Adrenal gland (tissue), 19 donors: Measurements from ENCODE around the gene ANKRD36. TPM values are rescaled to one million over a fixed set of nuclear protein-coding genes. Genes with fewer than 3 reads are reported as not detected.
"Not testable (repeated sequence)": the region's sequence is repeated elsewhere in the genome, so short reads cannot be mapped to it uniquely, and the experiment has no call there.

Source experiments
- DNase-seq, 7 donors: peaks; one replicate each; pipeline ENCODE4 v3.0.0-alpha.2; 2019 to 2020
- H3K27ac ChIP-seq, 5 donors: fragments of 200-600 bp; sonication (generic) in 4 of 5; 1 replicate in 3 of 5; 2 replicates in 2 of 5; pipeline versions ENCODE4 v1.5.1 to v1.8.0; 2016 to 2020; ENCODE audit warnings: mild to moderate bottlenecking in 1 of 5
- H3K27me3 ChIP-seq: fragments of 200-600 bp; 2 replicates; pipeline ENCODE4 v1.8.0; 2021
- H3K36me3 ChIP-seq, 2 donors: fragments of 200-600 bp; replicated peaks in 1 of 2; 1 replicate in 1 of 2; 2 replicates in 1 of 2; pipeline versions ENCODE4 v1.5.1 to v1.8.0; 2018 to 2022
- H3K4me1 ChIP-seq, 2 donors: fragments of 200-600 bp; replicated peaks in 1 of 2; 1 replicate in 1 of 2; 2 replicates in 1 of 2; pipeline versions ENCODE4 v1.5.1 to v1.8.0; 2018 to 2021
- H3K4me3 ChIP-seq, 4 donors: fragments of 200-600 bp; sonication (generic) in 3 of 4; one replicate each; pipeline ENCODE4 v1.5.1; 2016 to 2018
- H3K9me3 ChIP-seq, 3 donors: fragments of 200-600 bp; sonication (generic) in 1 of 3; replicated peaks in 1 of 3; 1 replicate in 2 of 3; 2 replicates in 1 of 3; pipeline versions ENCODE4 v1.5.1 to v1.8.0; 2016 to 2021
- POLR2A ChIP-seq, 2 donors: fragments of 450-650 bp; IDR thresholded peaks; one replicate each; pipeline ENCODE4 v1.6.1; 2017; ENCODE audit warnings: antibody characterized with exemption in 2 of 2, mild to moderate bottlenecking in 2 of 2, moderate library complexity in 1 of 2
- WGBS, 4 donors: extraction: QIAGEN DNeasy Blood & Tissue Kit in 2 of 4; methylation state at CpG; one replicate each; pipeline versions ENCODE4 v1.1.5 to v1.1.7; 2013 to 2017; 5-methylcytosine and 5-hydroxymethylcytosine counted together
- intact Hi-C, 2 donors: fragments of 100-400 bp; cut with DNase I; formaldehyde crosslinking; loops; one replicate each; pipeline versions ENCODE4 v1.14.1 to v1.15.0; 2022 to 2023
- long read RNA-seq, 10 donors: library from polyadenylated mRNA in 3 of 10; unstranded in 2 of 10; stranded (forward) in 1 of 10; transcript quantifications; one replicate each; pipeline ENCODE4 v2.0.0 and lab custom pipeline, GENCODE V29; 2021 to 2026
- polyA plus RNA-seq, 3 donors: library from polyadenylated mRNA; stranded (reverse); fragments of 200-250 nt in 2 of 3; fragments of 350-450 nt in 1 of 3; fragmentation: Illumina TruSeq in 1 of 3; extraction: RNeasy Lipid Tissue Mini Kit (QIAGEN cat#74804) in 1 of 3; gene quantifications; one replicate each; pipeline ENCODE4 v1.2.3, GENCODE V29; 2013 to 2014
- total RNA-seq, 9 donors: library from RNA; depleted of rRNA in 4 of 9; stranded (reverse); fragments of >200 nt in 4 of 9; fragments of 120-200 nt in 1 of 9; fragmentation: NEBNext Ultra II Directional in 1 of 9; extraction: Animal tissue kit (Norgen Biotek cat#: 25700) in 1 of 9; gene quantifications; one replicate each; pipeline versions ENCODE4 v1.1.0 to v1.2.4, GENCODE V29; 2013 to 2023
- TF ChIP-seq, protein P1 (sequence below), 6 experiments: fragments of 450-650 bp in 4 of 6; fragments of 200-600 bp in 2 of 6; sonication (generic) in 1 of 6; IDR thresholded peaks; 1 replicate in 5 of 6; 2 replicates in 1 of 6; pipeline versions ENCODE4 v1.5.1 to v1.8.0; 2016 to 2021; ENCODE audit warnings: antibody characterized with exemption in 6 of 6, mild to moderate bottlenecking in 2 of 6, moderate library complexity in 1 of 6
- donor health status: healthy with polysubstance abuse.
- donor health status: Bipolar disorder and iron deficiency.
- donor health status: DM: yes; HTN: yes; CAD: no.
- donor health status: DM: no; HTN: no; CAD: no.
- donor health status: DM: no; HTN: no; CAD: no.
- donor health status: DM: yes; HTN: yes; CAD: no.

Gene ANKRD36
- total RNA-seq (10 to 100 TPM in 5 of 9 donors, 1 to 10 TPM in 4; 3.8 to 35.5 (median 11.5) TPM), polyA plus RNA-seq (10 to 100 TPM in 1 of 3 donors, 1 to 10 TPM in 2; 3.0 to 14.6 (median 4.4) TPM)
- long read RNA-seq, donor 1, partial matches to known transcripts: 0 of 1 reads
- long read RNA-seq, donor 1, other reads (novel, unspliced or antisense): 0 of 1 reads
- long read RNA-seq, donor 2: 0 reads
- long read RNA-seq, donor 3: 0 reads
- long read RNA-seq, donor 4, partial matches to known transcripts: 0 of 2 reads
- long read RNA-seq, donor 4, other reads (novel, unspliced or antisense): 2 of 2 reads
- long read RNA-seq, donor 5, partial matches to known transcripts: 0 of 1 reads
- long read RNA-seq, donor 5, other reads (novel, unspliced or antisense): 1 of 1 reads
- long read RNA-seq, donor 6, partial matches to known transcripts: 2 of 10 reads
- long read RNA-seq, donor 6, other reads (novel, unspliced or antisense): 6 of 10 reads
- long read RNA-seq, donor 7: 0 reads
- long read RNA-seq, donor 8: 0 reads
- long read RNA-seq, donor 9: 0 reads
- long read RNA-seq, donor 10: 0 reads

DNA sequence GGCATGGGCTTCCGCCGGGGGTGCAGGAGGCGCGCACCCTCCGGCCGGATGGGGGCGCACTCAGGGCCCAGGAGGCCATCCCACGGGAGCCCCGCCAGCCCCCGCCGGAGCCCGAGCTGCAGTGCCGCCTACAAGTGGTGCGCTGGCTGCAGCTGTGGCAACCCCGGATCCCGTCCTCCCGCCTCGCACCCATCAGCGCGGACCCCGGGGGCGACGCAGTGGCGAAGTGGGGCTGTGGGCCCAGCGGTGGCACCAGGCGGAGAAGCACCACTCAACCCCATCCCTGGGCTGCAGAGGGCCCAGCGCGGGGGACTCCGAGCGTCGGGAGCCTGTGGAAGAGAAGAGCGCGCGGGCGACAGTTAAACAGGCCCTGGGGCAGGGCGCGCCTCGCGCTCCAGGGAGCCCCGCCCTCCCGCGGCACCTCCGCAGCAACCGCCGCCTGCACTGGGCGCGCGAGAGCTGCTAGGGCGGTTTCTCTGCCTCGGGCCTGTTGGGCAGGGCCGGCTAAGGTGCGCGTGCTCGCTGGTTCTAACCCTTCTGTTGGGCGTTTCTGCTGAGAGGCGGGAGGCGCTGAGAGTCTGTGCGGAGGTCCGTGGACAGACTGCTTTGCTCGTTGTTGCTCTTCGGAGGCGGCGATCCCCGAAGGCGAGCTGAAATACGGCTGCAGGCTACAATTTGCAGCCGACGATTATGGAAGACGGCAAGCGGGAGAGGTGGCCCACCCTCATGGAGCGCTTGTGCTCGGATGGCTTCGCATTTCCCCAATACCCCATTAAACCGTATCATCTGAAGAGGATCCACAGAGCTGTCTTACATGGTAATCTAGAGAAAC, at the start of gene ANKRD36:
Gene ANKRD36 (plus strand): TSS at position 104 of the 832 bp plus-strand sequence. CDS start 587 bp downstream, at position 691.
- 0 to 1% (median 0%) methylated on average over 8 to 59 of the region's 74 CpGs for WGBS, 4 donors
- peak; percentile 82 to 90 (median 84) for DNase-seq
- intact Hi-C loops: loop anchor here in 1 of 2 donors (10.0 kb wide), 2 partner anchors 98 to 248 kb away; no protein-coding TSS in a partner anchor
- Histone ChIP-seq H3K27ac (peak within 1 kb of the TSS; percentile 15 to 96 (median 87)), H3K4me3 (peak within 1 kb of the TSS; percentile 62 to 85 (median 73))
- not testable (repeated sequence) for H3K9me3 ChIP-seq, H3K36me3 ChIP-seq, H3K27me3 ChIP-seq, H3K4me1 ChIP-seq
- peak; percentile 46 to 73 for TF ChIP-seq POLR2A (IDR thresholded peaks at IDR 0.05)
- TF ChIP-seq, protein P1, sequence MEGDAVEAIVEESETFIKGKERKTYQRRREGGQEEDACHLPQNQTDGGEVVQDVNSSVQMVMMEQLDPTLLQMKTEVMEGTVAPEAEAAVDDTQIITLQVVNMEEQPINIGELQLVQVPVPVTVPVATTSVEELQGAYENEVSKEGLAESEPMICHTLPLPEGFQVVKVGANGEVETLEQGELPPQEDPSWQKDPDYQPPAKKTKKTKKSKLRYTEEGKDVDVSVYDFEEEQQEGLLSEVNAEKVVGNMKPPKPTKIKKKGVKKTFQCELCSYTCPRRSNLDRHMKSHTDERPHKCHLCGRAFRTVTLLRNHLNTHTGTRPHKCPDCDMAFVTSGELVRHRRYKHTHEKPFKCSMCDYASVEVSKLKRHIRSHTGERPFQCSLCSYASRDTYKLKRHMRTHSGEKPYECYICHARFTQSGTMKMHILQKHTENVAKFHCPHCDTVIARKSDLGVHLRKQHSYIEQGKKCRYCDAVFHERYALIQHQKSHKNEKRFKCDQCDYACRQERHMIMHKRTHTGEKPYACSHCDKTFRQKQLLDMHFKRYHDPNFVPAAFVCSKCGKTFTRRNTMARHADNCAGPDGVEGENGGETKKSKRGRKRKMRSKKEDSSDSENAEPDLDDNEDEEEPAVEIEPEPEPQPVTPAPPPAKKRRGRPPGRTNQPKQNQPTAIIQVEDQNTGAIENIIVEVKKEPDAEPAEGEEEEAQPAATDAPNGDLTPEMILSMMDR (IDR thresholded peaks at IDR 0.05): peak; percentile 10 to 61 (median 30)

DNA sequence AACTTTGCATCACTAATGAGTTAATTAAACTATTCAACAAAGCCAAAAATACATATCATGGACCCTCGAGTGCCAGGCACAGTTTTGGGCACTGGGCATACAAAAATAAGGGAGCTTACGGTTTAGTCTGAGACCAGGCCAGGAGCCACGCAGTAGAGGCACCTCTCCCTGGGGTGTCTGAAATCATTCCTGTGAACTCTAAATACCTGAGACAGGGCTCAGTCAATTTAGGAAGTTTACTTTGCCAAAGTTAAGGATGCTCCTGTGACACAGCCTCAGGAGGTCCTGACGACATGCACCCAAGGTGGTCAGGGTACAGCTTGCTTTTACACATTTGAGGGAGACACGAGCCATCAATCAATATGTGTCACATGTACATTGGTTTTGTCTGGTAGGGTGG, 46.9 kb upstream of the ANKRD36 start:
- DNase-seq, intact Hi-C loops, H3K4me3 ChIP-seq, H3K27me3 ChIP-seq, H3K9me3 ChIP-seq, H3K4me1 ChIP-seq, H3K36me3 ChIP-seq, H3K27ac ChIP-seq: not testable (repeated sequence)
- WGBS, 4 donors: 75 to 85% (median 80%) methylated on average over 3 to 5 of the region's 5 CpGs

DNA sequence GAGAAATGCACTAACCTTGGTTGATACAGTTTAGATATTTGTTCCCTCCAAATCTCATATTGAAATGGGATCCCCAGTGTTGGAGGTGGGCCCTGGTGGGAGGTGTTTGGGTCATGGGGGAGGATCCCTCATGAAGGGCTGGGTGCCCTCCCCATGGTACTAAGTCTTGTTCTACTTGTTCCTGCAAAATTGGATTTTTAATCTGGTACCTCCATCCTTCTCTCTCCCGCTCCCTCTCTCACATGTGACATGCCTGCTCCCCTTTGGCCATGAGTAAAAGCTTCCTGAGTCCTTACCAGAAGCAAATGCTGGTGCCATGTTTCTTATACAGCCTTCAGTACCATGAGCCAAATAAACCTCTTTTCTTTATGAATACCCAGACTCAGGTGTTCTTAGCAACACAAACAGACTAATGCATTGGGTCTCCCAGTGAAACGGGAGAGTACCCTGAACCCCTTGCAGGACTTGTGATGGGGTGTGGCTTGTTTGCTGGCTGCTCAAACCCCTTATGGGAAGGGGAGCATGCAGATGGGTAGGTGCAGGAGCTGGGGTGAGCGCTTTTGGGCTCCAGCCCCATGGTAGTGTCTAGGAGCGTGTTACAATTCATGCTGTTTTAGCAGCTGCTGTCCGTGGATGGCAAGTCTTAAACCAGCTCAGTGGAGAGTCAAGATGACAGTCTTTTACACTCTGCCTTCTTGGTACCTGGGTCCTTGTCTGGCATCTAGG, 45.5 kb upstream of the ANKRD36 start:
- intact Hi-C loops: no loop called here
- H3K27ac ChIP-seq: no peak overlapping the region
- no peaks in the 10 kb centered on the region for H3K36me3 ChIP-seq
- H3K27me3 ChIP-seq: no peaks in the 10 kb centered on the region
- no peaks in the 10 kb centered on the region for H3K4me1 ChIP-seq
- DNase-seq: no peak
- no peaks in the 10 kb centered on the region for H3K9me3 ChIP-seq
- WGBS, 4 donors: 78 to 95% (median 88%) methylated on average over 5 of the region's 5 CpGs
- H3K4me3 ChIP-seq: no peak overlapping the region
- TF ChIP-seq POLR2A (IDR thresholded peaks at IDR 0.05): no peak
- TF ChIP-seq, protein P1 (IDR thresholded peaks at IDR 0.05): no peak

DNA sequence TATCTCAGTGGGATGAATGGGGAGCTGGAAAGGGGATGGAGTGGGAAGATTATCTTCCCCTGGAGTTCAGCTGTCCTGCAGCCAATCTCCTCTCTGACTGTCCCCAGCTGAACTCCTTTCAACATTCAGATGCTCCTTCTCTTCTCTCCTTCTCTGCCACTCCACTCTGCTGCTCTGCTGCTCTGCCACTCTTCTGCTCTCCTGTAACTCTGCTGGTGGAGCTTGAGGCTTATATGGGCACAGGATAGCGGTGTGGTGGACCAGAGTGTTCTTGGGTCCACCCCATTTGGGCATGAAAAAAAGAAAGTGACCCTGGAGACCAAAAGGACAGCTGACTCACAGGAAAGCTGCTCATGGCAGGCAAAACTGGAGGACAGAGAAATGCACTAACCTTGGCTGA, 44.9 kb upstream of the ANKRD36 start:
- no peak for DNase-seq
- no peak for TF ChIP-seq POLR2A (IDR thresholded peaks at IDR 0.05)
- H3K27me3 ChIP-seq: no peaks in the 10 kb centered on the region
- WGBS, 4 donors: 46 to 68% (median 59%) methylated on average over 1 of the region's 1 CpG
- H3K36me3 ChIP-seq: no peaks in the 10 kb centered on the region
- no peaks in the 10 kb centered on the region for H3K4me1 ChIP-seq
- no peaks in the 10 kb centered on the region for H3K9me3 ChIP-seq
- H3K4me3 ChIP-seq: no peak overlapping the region
- intact Hi-C loops: no loop called here
- H3K27ac ChIP-seq: no peak overlapping the region

DNA sequence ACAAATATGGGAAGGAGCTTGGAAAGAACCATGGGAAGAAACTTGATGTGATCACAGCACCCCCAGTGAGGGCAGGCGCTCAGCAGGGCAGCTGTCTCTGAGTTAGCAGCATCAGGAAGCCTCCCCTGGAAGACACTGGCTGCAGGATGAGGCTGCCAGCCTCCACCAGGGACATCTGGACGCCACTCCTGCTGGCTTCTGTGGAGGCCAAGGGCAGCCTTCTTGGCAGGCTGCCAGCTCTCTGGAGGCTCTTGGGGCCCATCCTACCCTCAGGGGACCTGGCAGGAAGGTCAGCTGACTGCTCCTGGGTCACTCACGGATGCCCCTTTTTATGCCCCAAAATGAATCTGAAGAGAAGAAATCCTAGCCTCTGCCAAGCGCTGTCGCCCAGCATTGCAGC, 44.2 kb upstream of the ANKRD36 start:
- H3K36me3 ChIP-seq, intact Hi-C loops, DNase-seq, H3K27me3 ChIP-seq, H3K9me3 ChIP-seq, H3K27ac ChIP-seq, H3K4me1 ChIP-seq, H3K4me3 ChIP-seq: not testable (repeated sequence)
- WGBS, 4 donors: 14 to 59% (median 35%) methylated on average over 1 to 4 of the region's 5 CpGs

DNA sequence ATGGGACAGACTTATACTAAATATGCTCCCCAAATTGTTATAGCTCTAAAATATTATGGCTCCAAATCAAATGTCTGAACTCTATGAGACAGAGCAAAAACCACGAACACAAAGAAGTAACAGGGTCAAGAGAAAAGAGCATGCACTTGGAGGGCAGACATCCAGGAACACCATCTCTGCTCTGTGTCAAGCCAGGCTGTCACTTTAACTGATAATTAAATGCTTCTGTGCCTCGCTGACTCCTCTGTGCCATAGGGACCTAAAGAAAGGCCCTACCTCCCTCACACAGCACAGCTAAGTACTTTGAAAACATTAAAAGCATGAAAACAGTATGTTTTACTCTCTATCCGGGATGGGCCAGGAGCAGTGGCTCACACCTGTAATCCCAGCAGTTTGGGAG, 42.0 kb upstream of the ANKRD36 start:
- H3K4me3 ChIP-seq, DNase-seq, H3K27ac ChIP-seq, intact Hi-C loops, H3K36me3 ChIP-seq, H3K27me3 ChIP-seq, H3K9me3 ChIP-seq, H3K4me1 ChIP-seq: not testable (repeated sequence)
- WGBS, 4 donors: 65 to 86% (median 80%) methylated on average over 1 to 3 of the region's 3 CpGs

DNA sequence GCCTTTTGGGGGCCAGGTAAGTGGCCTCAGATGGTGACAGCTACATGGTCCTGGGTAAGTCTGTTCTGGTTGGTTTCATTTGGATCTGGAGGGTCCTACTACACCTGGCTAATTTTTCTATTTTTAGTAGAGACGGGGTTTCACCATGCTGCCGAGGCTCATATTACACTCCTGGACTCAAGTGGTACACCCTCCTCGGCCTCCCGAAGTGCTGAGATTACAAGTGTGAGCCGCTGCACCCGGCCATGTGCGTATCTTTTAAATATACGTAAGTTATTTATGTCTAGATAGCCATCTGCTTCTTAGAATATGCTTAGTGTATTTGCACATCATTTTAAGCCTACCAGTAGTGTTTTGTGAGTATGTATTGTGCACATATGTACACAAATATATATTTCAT, 35.7 kb upstream of the ANKRD36 start:
- H3K4me3 ChIP-seq, DNase-seq: not testable (repeated sequence)
- WGBS, 4 donors: 89 to 95% (median 91%) methylated on average over 8 of the region's 8 CpGs

DNA sequence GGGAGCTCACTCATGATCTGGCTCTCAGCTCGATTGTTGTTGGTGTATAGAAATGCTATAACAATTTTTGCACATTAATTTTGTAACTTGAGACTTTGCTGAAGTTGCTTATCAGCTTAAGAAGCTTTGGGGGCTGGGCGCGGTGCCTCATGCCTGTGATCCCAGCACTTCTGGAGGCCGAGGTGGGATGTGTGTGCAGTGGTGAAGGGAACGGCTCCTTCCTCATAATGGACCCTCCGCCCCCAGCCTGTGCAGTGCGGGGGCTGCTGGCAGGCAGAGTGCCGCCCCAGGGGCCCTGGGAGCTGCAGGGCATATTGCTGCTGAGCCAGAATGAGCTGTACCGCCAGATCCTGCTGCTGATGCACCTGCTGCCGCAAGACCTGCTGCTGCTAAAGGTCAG, 32.1 kb upstream of the ANKRD36 start:
- DNase-seq, H3K36me3 ChIP-seq, H3K4me3 ChIP-seq, intact Hi-C loops, H3K27ac ChIP-seq, H3K27me3 ChIP-seq, H3K9me3 ChIP-seq, H3K4me1 ChIP-seq: not testable (repeated sequence)
- WGBS, 4 donors: 78 to 90% (median 83%) methylated on average over 4 to 8 of the region's 10 CpGs

More for the DNA sequence above, 35.7 kb upstream of the ANKRD36 start:
- H3K9me3 ChIP-seq, H3K4me1 ChIP-seq, H3K36me3 ChIP-seq, intact Hi-C loops, H3K27ac ChIP-seq, H3K27me3 ChIP-seq: not testable (repeated sequence)
